NCI-H510A (cell line): ENCODE measurements around the gene FNDC8.
"Not testable (repeated sequence)": the region's sequence is repeated elsewhere in the genome, so short reads cannot be mapped to it uniquely, and the experiment has no call there.

Source experiments
- DNase-seq: peaks from one replicate; lab custom pipeline; 2025; lab: John Stamatoyannopoulos, UW

The FNDC8 gene

DNA sequence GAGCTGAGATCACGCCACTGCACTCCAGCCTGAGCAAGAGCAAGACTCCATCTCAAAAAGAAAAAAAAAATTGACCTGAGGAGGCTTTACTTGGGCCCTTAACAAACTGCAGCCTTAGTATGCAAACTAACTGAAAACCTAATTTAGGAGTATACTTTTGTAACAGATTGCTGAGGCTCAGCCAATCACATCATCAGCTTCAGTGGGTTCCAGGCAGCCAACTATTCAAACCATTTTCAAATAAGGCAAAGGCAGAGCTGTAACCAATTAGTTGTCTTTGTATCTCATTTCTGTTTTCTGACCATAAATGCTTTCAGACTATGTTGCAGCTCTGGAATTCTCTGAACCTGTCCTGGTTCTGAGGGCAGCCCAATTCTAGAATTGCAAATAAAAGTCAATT, 25.7 kb upstream of the FNDC8 start:
- DNase-seq, result no peak

DNA sequence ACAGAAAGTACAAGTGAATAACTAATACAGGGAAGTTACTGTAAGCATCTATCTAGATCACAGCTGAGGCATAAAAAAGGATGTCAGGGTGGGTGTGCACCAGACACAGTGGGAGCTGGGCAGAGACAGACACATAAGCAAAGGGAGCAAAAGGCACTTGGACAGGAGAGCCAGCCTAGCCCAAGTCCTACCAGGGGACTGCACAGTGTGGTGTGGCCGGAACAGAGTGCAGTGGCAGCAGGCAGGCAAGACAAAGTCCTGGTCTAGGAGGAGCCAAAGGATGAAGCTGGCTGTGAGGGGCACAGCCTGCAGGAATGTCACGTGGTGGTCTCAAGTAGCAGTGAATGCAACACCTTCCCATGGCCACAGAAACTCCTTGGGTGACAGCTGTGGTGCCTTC, 23.6 kb upstream of the FNDC8 start:
- no peak for DNase-seq

DNA sequence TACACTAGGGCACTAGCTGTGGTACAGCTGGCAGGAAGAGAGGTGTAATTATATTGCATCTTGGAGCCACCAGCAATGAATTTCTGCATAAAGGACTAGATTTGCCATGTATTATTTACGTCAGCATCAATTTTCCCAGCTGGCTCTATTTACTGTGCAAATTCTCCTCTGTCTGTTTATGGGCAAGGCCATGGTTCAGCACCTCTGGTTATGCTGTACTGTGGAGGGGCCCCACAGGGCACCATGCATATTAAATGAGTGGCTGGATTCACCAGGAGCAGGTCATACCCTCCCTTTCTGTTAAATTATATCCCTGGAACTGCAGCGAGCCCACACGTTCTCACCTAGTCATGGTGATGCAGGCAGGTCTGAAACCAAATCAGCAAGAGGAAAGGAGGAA, 21.5 kb upstream of the FNDC8 start:
- DNase-seq, result no peak

DNA sequence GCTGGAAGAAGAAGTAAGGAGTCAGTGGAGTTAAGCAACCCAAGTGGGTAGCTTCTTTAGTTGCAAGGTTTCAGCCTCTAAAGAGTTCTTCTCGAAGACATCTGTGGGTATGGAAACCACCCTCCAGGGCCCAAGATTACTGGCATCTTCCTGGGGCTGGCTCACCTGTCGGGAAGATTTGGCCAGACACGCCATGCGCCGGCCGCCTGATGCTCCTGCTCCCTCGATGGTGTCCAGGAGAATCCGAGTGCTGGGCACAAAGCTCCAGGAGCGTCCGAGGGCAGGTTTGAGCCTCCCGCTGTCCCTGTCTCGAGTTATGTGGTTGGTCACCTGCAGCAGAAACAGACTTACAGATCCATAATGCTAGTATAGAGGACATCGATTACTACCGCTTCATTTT, 20.4 kb upstream of the FNDC8 start:
- DNase-seq, result no peak

DNA sequence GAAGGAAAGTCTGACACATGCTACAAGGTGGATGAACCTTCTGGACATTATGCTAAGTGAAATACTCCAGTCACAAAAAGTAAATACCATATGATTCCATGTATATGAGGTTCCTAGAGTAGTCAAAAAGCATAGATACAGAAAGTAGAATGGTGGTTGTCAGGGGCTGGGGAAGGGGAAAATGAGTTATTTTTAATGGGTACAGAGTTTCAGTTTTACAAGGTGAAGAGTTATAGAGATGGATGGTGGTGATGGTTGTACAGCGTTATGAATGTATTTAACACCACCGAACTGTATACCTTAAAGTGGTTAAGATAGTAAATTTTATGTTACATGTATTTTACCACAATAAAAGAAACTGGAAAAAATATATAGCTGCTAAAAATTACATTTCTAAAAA, 19.7 kb upstream of the FNDC8 start:
- no peak for DNase-seq

DNA sequence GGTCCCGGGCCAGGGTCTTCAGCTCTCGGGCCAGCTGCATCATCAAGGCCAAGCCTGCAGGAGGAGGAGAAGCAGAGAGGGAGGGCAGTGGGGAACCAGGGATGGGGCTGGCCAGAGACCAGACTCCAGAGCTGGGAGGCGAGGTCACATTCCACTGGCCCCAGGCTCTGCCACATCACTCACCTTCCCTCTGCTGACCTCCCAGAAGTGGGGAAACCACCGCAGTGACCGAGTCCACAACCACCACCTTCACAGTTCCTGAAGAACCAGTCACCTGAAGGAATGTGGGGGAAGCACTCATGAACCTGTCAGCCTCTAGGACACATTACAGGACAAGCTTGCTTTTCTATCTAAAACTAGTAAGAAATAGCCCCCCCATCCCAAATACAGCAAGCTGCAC, 18.1 kb upstream of the FNDC8 start:
- no peak for DNase-seq

DNA sequence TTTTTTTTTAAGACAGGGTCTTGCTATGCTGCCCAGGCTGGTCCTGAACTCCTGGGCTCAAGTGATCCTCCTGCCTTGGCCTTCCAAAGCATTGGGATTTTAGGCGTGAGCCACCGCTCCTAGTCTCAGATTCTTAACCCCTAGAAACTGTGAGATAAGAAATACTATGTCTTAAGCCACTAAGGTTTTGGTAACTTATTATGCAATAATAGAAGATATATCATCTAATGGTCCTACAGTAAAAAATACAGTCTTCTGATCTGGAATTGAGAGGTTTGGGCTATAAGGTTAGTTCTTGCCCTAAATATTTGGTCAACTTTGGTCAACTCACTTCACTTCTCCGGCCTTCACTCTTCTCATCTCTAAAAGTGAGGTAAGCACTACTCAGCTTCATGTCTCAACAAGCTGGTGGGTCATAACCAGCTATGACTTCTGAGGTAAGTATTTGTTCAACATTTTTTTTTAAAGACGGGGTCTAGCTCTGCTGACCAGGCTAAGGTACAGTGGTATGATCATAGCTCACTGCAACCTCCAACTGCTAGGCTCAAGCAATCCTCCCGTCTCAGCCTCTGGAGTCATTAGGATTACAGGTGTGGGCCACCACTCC, 16.5 kb upstream of the FNDC8 start:
- DNase-seq, result no peak

DNA sequence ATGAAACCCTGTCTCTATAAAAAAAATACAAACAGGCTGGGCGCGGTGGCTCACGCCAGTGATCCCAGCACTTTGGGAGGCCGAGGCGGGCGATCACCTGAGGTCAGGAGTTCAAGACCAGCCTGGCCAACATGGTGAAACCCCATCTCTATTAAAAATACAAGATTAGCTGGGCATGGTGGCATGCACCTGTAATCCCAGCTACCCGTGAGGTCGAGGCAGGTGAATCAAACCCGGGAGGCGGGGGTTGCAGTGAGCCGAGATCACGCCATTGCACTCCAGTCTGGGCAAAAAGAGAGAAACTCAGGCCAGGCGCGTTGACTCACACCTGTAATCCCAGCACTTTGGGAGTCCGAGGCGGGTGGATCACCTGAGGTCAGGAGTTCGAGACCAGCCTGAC, 10.6 kb upstream of the FNDC8 start:
- not testable (repeated sequence) for DNase-seq

DNA sequence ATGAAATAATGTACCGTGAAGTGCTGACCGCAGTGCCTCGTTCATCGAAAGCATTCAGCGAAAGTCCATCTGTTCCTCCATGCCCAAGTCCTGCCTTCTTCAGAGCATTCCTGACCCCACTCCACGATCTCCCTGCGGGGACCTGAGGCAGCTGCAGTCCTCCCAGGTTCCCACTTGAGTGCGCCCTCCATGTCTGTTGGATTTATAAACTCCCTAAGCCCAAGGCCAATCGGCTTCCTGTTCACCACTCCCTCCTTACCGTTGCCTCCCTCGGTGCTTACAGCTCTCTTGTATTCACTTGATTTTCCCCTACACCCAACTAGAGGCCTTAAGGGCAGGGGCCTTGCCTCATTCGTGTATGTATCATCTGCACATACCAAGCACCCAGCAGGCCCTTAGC, 4.6 kb upstream of the FNDC8 start:
- no peak for DNase-seq

DNA sequence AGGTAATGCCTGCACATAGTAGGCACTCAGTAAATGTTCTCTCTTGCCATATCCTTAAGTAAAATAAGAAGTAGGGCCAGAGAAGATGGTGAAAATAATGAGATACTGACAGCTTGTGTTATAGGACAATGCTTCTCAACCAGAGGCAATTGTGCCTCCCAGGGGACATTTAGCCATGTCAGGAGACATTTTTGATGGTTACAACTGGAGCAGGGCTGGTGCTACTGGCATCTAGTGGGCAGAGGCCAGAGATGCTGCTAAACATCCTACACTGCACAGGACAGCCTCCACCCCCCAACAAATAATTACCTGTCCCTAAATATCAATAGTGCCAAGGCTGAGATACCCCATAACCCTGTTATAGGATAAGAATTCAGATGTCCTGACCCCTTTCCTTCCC, 3.4 kb upstream of the FNDC8 start:
- no peak for DNase-seq

DNA sequence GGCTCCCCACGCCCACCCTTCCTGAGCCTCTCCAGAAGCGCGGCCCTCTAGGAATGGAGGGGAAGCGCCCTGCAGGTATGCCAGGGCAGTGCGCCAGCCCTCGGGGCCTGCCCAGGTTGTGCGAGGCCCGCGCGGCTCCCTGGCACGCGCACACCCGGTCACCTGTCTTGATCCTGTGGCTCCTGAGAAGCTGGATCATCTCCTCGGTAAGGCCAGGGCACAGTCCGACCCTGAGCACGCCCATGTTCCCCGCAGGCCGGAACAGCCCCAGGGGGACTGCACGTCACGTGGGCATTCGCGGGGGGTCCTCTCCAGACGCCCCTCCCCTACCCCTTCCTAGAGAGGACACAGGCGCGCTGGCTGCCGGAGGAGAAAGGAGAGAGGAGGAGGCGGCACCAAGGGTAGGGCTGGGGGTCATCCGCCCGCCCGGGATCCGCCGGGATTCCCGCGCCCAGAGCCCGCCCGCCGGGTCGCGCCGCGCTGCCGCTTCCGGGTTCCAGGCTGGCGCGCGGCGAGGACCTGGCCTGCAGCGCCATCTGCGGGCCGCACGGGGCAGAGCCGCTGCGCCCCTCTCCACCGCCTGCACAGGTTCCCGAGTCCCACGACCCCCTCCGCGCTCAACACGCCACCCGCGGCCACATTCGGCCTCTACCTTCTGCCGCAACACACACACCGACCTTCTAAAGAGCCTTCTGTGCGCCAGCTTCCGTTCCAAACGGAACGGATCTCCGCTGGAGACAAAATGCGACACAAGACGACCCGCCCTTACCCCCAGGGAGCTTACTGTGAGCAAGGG, 1.8 kb upstream of the FNDC8 start, which contains the start of gene RAD51D:
Gene RAD51D (minus strand): TSS at position 491 of the 796 bp plus-strand sequence. CDS start 247 bp downstream, at position 244.
- peak; percentile 71 for DNase-seq

DNA sequence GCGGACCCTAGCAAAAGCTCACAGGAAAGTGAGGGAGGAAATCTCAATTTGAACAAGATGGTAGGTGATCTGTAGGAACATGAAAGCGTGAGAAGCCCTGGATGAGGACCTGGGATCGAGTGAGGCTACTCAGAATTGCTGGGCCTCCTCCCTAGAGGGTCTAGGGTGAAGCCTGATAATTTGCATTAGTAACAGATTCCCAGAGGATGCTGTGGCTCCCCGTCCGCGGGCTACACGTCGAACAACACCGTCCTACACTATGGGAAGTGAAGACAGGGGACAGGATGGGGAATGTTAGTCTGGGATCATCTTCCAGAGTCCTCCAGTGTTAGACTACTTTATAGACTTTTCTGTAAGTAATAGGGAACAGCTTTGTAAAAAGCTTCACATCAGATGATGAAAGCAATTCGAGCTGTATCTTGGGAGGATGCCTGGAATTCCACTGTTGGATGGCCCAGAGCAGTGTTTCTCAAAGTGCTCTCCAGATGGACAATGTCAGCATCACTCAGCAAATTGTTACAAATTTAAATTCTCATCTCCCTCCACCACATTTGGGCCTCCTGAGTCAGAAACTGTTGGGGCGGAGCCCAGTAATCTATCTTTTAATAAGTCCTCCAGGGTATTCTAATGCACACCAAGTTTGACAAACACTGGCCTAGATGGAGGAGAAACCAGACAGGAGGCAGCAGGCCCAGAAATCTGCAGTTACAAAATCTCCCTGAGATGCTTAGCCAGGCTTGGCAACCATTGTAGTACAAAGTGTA, 6.5 kb downstream of the FNDC8 start:
- no peak for DNase-seq

DNA sequence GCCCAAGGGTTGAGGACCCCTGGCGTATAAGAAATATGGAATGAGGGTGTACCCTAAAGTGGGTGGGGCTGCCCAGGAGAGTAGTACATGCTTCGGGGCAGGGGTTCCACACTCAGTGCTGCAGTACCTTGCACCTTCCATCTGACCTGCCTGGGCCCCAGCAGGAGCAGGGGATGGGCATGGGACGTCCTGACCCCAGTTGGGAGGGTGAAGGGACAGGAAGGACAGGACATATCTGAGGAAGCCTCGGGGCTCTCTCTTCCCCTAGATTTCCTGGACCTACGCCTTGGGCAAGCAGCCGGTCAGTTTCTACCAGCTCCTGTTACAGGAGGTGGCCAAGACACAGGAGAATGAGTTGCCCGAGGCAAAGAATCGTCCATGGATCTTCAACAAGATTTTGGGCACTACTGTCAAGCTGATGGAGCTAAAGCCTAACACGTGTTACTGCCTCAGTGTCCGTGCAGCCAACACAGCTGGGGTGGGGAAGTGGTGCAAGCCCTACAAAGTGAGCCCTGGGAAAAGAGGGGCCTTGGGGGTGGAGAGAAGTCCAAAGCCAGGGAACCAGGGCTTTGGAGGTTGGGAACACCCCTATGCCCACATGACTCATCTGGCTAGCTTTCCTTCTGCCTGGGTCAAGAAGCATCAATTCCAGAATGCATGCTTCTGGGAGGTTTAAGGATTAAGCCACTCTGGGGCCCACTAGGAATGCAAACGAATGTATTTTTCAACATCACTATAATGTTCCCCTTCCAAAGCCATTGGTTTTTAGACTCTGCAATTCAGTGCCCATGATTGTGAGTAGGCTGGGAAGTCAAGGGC, 7.9 kb downstream of the FNDC8 start:
- DNase-seq, result no peak

DNA sequence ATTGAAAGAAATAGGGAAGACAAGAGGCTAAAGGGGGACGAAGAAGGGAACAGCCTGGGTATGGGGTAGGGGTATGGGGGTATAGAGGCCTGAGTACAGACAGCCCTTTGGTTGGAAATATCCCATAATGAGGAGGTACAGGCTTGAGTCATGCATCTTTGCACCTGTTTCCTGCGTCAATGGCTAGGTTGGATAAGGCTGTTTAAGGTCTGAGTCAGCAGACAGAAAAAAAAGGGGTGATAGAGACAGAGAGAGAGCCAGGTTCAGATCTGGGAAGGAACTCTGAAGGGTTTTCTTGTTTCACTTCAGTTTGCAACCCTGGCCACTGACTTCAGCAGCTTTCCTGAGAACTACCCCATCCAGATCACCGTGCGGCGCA, 8.5 kb downstream of the FNDC8 start:
- DNase-seq, result no peak

DNA sequence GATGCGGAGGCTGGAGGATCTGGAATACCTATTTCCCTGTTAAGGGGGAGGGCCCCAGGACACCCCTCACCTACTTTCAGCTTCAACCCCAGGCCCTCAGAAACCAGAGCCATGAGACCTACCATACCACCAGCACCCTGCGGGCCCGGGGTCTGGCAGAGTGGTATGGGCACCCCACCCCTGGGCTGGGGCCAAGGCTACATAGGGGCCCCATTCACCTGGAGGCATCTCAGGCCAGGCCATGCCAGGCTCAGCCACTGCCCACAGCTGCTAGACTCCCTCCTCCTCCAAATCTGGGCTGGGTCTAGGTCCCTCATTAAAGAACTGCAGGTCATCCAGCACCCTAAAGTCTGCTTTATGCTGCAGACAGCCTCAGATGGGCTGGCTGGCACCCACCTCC, 9.0 kb downstream of the FNDC8 start:
- DNase-seq, result no peak

DNA sequence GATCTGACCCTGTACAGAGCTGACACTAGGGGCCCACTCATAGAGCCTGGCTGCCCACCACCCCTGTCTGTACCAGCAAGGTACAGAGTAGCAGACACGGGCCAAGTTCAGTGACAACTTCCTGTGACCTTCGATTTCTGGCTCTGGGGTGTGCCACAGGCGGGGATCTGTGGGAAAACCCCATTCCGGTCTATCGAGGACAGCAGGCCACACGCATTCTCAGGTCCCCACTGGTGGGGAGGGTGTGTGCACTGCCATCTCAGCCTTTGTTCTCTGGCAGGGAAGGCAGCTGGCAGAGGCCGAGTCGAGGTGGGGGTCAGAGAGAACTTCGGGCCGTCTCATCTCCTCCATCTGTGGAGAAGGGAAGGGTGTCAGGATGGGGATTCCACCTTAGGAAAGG, 10.7 kb downstream of the FNDC8 start:
- DNase-seq, result no peak

DNA sequence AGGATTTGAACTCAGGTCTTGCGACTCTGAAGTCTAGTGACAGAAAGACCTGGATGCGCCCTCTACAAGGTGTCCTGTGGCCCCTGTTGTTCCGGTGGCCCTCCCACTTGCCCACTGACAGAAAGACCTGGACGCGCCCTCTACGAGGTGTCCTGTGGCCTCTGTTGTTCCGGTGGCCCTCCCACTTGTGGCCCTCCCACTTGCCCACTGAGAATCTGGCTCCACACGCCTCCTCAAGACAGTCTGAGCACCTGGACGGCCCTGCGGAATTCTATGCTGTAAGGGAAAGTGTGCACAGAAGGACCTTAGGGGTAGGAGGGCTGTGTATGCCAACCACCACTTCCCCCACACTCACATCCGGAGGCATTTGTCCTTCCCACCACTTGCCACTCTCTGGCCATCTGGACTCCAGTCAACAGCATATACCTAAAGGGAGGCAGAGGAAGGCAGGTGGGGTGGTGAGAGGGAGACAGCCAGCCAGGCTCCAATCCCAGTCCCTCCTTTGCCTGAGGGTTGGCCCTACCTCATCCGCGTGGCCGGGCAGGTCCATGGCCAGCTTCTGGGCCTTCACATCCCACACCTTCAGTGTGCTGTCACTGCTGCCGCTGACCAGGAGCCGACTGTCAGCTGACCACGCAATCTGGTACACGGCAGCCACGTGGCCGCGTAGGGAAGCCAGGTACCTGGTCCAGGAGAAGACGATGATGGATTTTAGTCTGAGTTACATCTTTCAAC, 11.6 kb downstream of the FNDC8 start:
- DNase-seq, result no peak

DNA sequence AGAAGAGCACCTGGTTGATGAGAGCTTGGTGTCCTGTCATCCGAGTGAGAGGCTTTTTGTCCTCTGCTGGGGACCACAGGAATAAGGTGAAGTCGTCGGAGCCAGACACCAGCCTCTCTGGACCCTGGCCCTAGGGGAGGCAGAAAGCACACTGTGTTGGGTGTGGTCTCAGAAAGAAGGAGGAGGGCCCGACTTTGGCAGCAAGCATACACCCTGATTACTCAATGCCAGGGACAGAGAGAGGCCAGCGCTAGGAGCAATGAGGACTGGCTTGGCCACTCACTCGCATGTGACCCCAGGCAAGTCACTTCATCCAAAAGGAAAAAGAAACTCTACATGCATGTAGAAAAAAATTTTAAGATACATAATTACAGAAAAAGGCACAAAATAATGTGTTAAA, 13.9 kb downstream of the FNDC8 start:
- no peak for DNase-seq

DNA sequence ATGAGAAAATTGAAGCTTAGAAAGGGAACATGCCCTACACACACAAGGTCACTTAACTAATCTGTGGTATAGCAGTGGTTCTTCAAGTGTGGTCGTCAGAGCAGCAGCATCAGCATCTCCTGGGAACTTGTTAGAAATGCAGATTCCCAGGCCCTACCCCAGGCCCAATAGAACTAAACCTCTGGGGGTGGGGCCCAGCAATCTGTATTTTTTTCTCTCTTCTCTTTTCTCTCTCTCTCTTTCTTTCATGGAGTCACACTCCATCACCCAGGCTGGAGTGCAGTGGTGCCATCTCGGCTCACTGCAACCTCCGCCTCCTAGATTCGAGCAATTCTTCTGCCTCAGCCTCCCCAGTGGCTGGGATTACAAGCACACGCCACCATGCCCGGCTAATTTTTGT, 16.8 kb downstream of the FNDC8 start:
- DNase-seq, result no peak

DNA sequence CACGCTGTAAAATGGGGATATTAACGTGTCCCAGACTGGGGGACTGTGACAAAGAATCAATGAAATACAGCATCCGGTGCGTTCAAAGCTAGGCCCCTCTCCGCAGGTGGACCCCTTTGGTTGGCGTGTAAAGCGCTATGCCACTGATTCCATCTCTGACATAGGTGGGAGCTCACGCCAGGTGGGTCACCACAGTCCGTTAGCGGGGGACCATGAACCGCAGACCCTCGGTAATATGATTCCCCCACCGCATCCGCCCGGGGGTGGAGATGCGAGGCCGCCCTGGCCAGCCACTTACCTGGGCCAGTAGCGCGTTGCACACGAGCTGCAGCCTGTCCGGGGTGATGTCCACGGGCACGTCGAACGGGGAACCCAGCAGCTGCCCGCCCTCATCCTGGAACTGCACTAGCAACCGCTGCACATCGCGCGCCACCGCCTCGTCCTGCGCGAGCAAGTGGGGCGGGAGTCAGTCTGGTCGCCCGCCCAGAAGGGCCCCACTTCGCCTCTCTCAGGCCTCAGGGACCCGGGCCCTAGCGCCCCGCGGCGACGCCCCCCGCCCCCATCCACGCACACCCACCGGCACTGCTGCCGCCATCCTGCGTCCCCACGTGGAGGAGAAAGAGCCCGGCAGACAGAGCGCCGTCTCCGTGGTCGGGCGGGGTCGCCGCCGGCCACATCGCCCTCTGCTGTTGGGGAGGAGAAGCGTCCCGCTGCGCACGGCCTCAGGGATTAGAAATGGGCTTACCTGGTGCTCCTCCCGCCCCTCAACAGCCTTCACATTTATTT, 20.5 kb downstream of the FNDC8 start, which contains the start of gene NLE1:
Gene NLE1 (minus strand): TSS at position 623 of the 786 bp plus-strand sequence. CDS start 28 bp downstream, at position 595.
- peak; percentile 73 for DNase-seq

DNA sequence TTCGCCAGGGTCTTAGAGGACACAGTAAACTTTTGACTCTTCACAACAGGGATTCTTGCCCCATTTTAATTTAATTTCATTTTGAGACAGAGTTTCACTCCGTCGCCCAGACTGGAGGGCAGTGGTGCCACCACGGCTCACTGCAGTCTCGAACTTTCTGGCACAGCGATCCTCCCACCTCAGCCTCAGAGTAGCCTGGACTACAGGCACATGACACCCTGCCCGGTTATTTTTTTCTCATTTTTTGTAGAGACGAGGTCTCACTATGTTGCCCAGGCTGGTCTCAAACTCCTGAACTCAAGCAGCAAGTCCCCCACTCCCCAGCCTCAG, 21.0 kb downstream of the FNDC8 start:
- no peak for DNase-seq
